Activated gamma-delta T cell (primary cell): ENCODE results near the gene CBX6.
"Not testable (repeated sequence)": the region's sequence is repeated elsewhere in the genome, so short reads cannot be mapped to it uniquely, and the experiment has no call there.

Experiments
- DNase-seq: peaks from one replicate; lab custom pipeline; 2025; lab: John Stamatoyannopoulos, UW
- total RNA-seq, 2 donors: gene quantifications; one replicate each; lab custom pipeline; 2026; lab: John Stamatoyannopoulos, UW

The CBX6 gene
- total RNA-seq = 256 to 284 reads per million in 2 donors

DNA sequence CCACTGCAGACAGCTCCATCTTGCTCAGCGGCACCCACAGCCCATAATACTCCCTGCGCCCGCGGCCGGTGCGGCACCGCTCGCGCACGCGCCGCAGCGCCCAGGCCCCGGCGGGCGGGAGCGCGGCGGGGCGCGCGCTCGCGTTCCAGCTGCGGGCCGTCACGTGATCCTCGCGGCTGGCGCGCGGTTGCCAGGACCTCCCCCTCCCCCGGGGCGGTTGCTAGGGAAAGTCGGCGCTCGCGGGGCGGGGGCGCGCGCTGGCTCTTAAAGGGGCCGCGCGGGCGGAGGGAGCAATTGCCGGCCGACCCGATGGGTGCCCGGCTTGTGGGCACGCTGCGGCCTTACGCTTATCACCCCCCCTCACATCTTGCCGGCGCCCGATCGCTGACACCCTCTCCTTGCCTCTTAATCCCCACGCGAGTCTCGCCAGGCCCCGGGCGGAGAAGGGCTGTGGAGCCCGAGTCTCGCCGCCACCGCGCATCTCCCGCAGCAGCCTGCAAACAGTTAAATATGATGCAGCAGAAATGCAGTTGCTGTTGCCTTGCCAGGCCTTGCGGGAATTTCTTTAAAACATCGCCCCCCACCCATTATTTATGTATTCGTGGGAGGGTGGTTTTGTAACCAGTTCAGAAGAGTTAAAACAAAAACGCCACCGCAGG, at the start of gene CBX6:
CBX6 (minus strand) TSS at position 45 of the 659 bp plus-strand sequence; CDS start at position 19, 26 bp downstream.
- peak; percentile 93 for DNase-seq

DNA sequence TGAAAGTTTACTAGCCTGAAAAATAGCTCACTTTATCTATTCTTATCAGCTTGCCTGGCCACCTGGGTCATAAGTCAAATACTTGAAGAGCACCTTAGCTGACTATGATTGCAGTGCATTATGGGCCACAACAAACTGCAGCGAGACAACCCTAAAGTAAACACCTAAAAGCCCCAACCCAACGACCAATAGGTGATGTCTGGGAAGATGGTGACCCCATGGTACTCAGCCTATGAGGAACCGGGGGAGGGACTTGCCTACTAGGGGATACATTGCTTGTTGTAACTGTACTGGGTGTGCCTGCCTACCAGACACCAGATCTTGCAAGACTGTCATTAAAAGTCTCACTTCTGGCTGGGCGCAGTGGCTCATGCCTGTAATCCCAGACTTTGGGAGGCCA, 49.8 kb upstream of the CBX6 start:
- DNase-seq = no peak

- no peak for DNase-seq
These were observed 49.1 kb upstream of the CBX6 start for GRCh38 chr22:38921120-38921519.

- DNase-seq = no peak
These were observed 47.7 kb upstream of the CBX6 start for GRCh38 chr22:38919631-38920190.

- no peak for DNase-seq
These were observed 39.4 kb upstream of the CBX6 start for GRCh38 chr22:38911434-38911833.

DNA sequence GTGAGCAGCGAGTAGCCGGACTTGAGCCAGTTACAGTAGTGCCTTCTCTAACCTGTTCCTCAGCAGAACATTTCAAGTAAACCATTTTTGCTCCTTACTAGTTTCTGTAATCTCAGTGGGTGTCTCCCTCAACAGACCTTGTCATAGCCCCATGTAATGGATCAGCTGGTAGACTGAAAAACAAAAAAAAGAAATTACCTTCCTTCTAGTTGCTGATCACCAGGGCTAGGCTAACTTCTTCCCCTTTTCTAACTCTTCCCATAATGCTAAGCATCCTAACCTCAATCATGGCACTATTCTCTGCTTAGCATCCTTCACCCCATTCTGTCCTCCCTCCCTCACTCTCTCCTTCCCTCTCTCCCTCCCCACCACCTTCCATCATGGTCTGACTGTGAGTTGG, 35.8 kb upstream of the CBX6 start:
- DNase-seq = no peak

DNA sequence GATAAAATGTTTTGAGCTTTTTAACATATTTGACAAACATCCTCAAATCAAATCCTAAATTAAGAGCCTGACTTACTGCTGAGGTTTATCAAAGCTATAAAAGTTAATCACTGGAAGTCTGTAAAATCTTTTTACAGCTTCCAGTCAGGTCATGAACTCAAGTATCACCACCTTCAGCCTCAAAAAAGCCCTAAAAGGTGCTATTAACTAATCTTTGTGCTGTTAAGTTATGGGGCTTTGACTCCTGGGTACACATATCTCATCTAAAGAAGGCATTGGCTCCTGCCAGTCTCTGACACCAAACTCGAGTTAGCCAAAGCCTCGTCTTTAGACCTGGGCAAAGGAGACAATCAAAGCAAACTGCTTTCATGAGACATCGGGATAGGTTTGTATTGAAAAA, 34.0 kb upstream of the CBX6 start:
- DNase-seq = no peak

- not testable (repeated sequence) for DNase-seq
These were observed 32.1 kb upstream of the CBX6 start for GRCh38 chr22:38904052-38904617.

- DNase-seq = no peak
These were observed 29.2 kb upstream of the CBX6 start for GRCh38 chr22:38901111-38901641.

DNA sequence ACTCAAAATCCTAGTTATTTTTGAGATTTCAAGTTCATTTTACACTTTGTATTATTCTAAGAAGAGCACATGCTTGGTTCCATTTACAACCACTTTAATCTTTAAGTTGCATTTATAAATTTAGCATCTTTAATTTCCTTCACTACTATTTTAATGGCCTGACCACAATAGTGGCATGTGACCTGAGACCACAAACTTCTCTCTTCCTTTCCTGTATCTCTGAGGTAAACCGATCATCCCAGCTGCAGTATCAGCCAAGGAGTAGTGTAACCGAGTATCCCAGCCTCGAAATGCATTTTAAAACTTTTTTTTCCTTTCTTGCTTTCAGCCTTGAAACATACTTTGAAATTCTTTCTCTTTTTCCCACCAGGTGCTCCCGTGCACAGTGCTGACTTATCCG, 28.7 kb upstream of the CBX6 start:
- no peak for DNase-seq

GRCh38 chr22:38891256-38891655, 19.2 kb upstream of the CBX6 start:
- DNase-seq = no peak

DNA sequence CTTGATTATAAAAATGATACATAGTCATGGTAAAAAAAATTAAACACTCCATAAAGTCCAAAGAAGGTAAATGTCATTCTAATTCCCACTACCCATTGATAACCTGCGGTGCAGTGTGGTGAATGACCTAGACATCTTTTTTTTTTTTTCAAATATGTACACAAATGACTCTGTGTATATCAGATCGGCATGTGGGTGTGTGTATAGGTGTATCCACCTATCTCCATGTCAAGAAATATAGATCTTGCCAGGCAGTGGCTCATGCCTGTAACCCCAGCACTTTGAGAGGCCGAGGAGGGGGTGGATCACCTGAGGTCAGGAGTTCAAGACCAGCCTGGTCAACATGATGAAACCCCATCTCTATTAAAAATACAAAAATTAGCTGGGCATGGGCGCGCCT, 18.4 kb upstream of the CBX6 start:
- no peak for DNase-seq

DNA sequence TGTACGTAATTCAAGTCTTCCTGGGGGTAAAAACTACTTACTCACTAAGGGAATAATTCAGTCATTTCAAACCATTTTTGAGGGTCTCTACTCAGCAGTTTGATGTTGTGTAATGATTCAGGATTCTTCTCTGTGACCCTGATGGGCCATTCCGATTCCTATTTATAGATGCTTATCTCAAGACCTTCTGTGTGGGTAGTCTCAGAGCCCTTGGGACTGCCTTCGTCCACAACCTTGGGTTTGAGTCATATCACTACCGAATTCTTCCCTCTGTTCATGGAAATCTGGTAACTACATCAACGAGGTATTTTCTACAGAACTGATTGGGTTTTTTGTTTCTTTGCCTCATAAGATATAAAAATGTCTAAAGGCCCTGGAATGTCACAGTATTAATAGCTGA, 14.3 kb upstream of the CBX6 start:
- no peak for DNase-seq

GRCh38 chr22:38882972-38883622, 11.1 kb upstream of the CBX6 start:
- DNase-seq = no peak

DNA sequence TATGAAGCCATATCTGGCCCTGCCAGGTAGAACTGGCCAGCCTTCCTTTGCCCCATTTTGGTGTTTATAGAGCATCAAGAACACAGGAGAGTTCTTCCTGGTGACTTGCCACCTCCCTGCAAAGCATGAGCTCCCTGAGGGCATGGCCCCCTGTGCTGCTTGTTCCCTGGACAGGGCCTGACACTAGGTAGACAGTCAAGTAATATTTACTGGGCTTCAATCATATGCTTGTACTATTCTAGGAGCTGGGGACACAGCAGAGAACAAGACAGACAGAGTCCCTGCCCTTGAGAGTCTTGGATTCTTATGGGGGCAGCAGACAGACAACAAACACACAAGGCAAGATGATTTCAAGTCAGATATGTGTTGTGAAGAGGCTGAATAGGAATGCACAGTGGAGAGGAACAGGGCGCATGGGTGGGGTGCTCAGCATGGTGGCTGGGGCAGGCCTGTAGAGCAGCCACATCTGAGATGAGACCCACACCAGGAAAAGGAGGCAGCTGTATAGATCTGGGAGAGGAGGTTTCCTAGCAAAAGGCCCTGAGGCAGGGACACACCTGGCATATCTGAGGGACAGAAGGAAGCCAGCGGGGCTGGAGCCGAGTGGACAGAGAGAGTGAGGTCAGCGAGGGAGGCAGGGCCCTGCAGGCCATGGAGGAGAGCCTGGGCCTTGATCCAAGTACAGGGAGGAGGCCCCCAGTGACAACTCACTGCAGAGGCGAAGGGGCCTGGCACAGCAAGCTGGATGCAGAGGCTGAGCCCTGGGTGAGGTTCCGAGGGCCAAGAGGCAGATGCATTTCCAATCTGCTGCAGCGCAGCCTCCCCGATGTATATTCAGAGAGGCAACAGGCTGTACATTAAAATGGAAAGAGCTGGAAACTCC, 10.2 kb upstream of the CBX6 start:
- no peak for DNase-seq

- DNase-seq = no peak
These were observed 9.5 kb upstream of the CBX6 start for GRCh38 chr22:38881464-38881871.

- DNase-seq = no peak
These were observed 7.9 kb upstream of the CBX6 start for GRCh38 chr22:38879961-38880360.

DNA sequence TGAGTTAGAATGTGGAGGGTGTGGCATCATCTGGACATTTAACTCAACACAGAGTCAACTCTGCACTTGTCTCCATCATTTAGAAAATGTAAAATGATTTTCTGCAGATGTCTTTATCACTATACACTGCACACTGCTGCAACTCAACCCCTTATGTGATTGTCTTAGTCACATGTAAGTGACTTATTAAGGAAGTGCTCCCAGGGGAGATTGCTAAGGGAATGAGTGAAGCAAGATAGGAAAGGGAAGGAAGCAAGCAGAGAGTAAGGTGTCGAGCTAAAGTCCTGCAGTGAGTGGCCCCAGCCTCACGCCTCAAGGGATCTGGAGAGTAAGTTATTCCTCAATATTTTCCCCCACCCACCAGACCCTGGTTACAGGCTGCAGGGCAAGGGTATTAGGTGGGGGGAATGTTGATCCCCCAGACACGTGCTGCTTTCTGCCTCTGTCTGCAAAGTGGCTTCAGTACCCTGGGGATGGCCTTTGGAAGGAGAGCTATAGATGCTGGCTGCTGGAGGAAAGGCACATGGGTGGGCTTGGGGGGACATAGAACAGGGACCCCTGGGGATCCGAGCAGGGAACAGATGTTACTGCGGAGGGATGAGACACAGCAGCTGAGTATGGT, 7.2 kb upstream of the CBX6 start:
- DNase-seq = no peak

DNA sequence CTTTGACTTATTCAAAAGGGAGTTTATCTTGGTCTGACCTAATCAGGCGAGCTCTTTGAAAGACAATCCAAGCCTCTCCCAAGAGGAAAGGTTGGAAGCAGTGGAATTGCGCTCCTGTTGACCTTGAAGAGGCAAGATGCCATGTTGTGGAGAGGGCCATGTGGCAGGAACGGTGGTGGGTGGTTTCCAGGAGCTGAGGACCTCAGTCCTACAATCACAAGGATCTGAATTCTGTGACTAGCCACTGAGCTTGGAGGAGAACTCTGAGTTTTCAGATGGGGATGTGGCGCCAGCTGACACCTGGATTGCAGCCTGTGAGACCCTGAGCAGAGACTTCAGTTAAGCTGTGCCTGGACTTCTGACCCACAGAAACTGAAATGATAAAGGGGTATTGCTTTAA, 6.0 kb upstream of the CBX6 start:
- no peak for DNase-seq

- no peak for DNase-seq
These were observed 2.7 kb upstream of the CBX6 start for GRCh38 chr22:38874529-38875222.
